Right atrium auricular region (tissue), 2 donors: ENCODE measurements around the gene CAMK2B. TPM values are rescaled to one million over a fixed set of nuclear protein-coding genes. Genes with fewer than 3 reads are reported as not detected.

ENCODE experiments used
- DNase-seq: peaks from one replicate; pipeline ENCODE4 v3.0.0-alpha.2; 2019; ENCODE audit warnings: low spot score
- H3K27ac ChIP-seq, 2 donors: fragments of 200-600 bp; sonication (generic); 1 replicate in 1 of 2; 2 replicates in 1 of 2; pipeline ENCODE4 v1.5.1; 2016 to 2019
- H3K27me3 ChIP-seq, 2 donors: fragments of 200-600 bp; sonication (generic); one replicate each; pipeline versions ENCODE4 v1.5.1 to v1.6.0; 2017 to 2019
- H3K36me3 ChIP-seq: fragments of 200-600 bp; sonication (generic); one replicate; pipeline ENCODE4 v1.5.1; 2016
- H3K4me1 ChIP-seq, 2 donors: fragments of 200-600 bp; sonication (generic); one replicate each; pipeline versions ENCODE4 v1.5.1 to v1.6.0; 2017 to 2019
- H3K4me3 ChIP-seq, 2 donors: fragments of 200-600 bp; sonication (generic); 1 replicate in 1 of 2; 2 replicates in 1 of 2; pipeline ENCODE4 v1.5.1; 2017 to 2019; ENCODE audit warnings: mild to moderate bottlenecking in 1 of 2, moderate library complexity in 1 of 2
- H3K9me3 ChIP-seq, 2 donors: fragments of 200-600 bp; sonication (generic); one replicate each; pipeline ENCODE4 v1.5.1; 2019
- total RNA-seq, 2 donors: library from RNA; depleted of rRNA; stranded (reverse); fragments of >200 nt; gene quantifications; one replicate each; pipeline ENCODE4 v1.1.0, GENCODE V29; 2016
- TF ChIP-seq, protein P1 (sequence below), 2 donors: fragments of 200-600 bp; sonication (generic); IDR thresholded peaks; one replicate each; pipeline ENCODE4 v1.5.1; 2019; ENCODE audit warnings: antibody characterized with exemption in 2 of 2

The CAMK2B gene
- total RNA-seq, 2 donors from 2014 or later = 79.9 to 84.7 TPM

GRCh38 chr7:44267719-44268421 lies 57.5 kb downstream of the CAMK2B start:
- H3K27ac ChIP-seq = peak overlapping the region; percentile 64 to 71
- no peaks in the 10 kb centered on the region for H3K27me3 ChIP-seq
- H3K4me1 ChIP-seq = peaks cover 0 to 54% of the 10 kb centered on the region in 2 donors
- H3K36me3 ChIP-seq = no peaks in the 10 kb centered on the region
- TF ChIP-seq, protein P1, sequence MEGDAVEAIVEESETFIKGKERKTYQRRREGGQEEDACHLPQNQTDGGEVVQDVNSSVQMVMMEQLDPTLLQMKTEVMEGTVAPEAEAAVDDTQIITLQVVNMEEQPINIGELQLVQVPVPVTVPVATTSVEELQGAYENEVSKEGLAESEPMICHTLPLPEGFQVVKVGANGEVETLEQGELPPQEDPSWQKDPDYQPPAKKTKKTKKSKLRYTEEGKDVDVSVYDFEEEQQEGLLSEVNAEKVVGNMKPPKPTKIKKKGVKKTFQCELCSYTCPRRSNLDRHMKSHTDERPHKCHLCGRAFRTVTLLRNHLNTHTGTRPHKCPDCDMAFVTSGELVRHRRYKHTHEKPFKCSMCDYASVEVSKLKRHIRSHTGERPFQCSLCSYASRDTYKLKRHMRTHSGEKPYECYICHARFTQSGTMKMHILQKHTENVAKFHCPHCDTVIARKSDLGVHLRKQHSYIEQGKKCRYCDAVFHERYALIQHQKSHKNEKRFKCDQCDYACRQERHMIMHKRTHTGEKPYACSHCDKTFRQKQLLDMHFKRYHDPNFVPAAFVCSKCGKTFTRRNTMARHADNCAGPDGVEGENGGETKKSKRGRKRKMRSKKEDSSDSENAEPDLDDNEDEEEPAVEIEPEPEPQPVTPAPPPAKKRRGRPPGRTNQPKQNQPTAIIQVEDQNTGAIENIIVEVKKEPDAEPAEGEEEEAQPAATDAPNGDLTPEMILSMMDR (IDR thresholded peaks at IDR 0.05) = no peak
- no peaks in the 10 kb centered on the region for H3K9me3 ChIP-seq
- DNase-seq = no peak
- no peak overlapping the region for H3K4me3 ChIP-seq

DNA sequence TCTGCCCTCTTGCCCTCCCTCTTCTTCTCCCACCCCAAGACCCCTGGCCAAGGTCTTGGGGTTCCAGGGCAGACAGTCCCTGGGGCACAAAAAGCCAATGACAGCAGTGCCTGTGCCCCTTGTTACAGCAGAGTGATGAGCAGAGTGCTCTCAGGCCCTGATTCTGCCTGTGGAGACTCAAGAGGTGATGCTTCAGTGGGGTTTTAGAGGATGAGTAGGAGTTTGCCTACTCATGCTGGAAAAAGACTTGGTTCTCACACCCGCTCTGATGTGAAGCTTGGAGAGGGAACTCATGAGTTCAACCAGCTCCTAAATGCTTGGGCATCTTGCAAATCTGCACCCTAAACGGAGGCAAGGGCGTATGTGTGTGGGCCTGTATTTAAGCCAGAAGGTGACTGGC lies 58.2 kb downstream of the CAMK2B start:
- H3K27me3 ChIP-seq = no peaks in the 10 kb centered on the region
- no peaks in the 10 kb centered on the region for H3K36me3 ChIP-seq
- peaks cover 0 to 61% of the 10 kb centered on the region in 2 donors for H3K4me1 ChIP-seq
- peak overlapping the region; percentile 64 to 71 for H3K27ac ChIP-seq
- no peaks in the 10 kb centered on the region for H3K9me3 ChIP-seq
- DNase-seq = no peak
- TF ChIP-seq, protein P1 (IDR thresholded peaks at IDR 0.05) = no peak
- H3K4me3 ChIP-seq = no peak overlapping the region

GRCh38 chr7:44266526-44266925 lies 58.9 kb downstream of the CAMK2B start:
- Histone ChIP-seq H3K36me3 (no peaks in the 10 kb centered on the region), H3K4me1 (peaks cover 0 to 68% of the 10 kb centered on the region in 2 donors), H3K4me3 (no peak overlapping the region), H3K27me3 (no peaks in the 10 kb centered on the region), H3K27ac (peak overlapping the region in 1 of 2 donors; percentile 24), H3K9me3 (no peaks in the 10 kb centered on the region)
- TF ChIP-seq, protein P1 (IDR thresholded peaks at IDR 0.05) = no peak
- no peak for DNase-seq

DNA sequence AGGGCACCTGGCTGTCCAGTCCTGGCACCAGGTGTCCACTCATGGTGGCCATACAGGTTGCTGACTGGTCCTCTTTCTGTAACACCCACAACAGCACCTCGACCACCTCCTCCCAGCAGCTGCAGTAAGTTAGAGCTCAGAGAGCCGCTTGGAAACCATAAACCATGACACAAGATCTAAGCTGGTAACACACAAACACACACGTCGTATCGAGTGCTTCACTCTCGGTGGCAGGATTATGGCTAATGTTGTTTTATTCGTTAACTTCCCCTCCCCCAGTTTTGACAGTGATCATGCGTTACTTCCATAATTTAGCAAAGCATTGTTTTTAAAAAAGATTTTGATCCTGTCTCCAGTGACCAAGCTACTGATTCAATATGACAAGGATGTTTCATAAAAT lies 59.7 kb downstream of the CAMK2B start:
- Histone ChIP-seq H3K27me3 (no peaks in the 10 kb centered on the region), H3K36me3 (no peaks in the 10 kb centered on the region), H3K9me3 (no peaks in the 10 kb centered on the region), H3K4me1 (peaks cover 0 to 68% of the 10 kb centered on the region in 2 donors), H3K27ac (peak overlapping the region; percentile 1 to 24), H3K4me3 (no peak overlapping the region)
- no peak for DNase-seq
- TF ChIP-seq, protein P1 (IDR thresholded peaks at IDR 0.05) = no peak

GRCh38 chr7:44264221-44264931 lies 61.0 kb downstream of the CAMK2B start:
- DNase-seq = no peak
- Histone ChIP-seq H3K27ac (peak overlapping the region; percentile 81 to 89), H3K27me3 (no peaks in the 10 kb centered on the region), H3K4me1 (peaks cover 0 to 68% of the 10 kb centered on the region in 2 donors), H3K4me3 (no peak overlapping the region), H3K36me3 (no peaks in the 10 kb centered on the region), H3K9me3 (no peaks in the 10 kb centered on the region)
- TF ChIP-seq, protein P1 (IDR thresholded peaks at IDR 0.05) = no peak
